Upper lobe of left lung (tissue), 4 donors: ENCODE data around the gene INPPL1.

Experiments
- CTCF ChIP-seq, 6 experiments: fragments of 450-650 bp in 4 of 6; fragments of 200-600 bp in 2 of 6; sonication (generic) in 2 of 6; IDR thresholded peaks; one replicate each; pipeline ENCODE4 v1.5.1; 2016 to 2019; ENCODE audit warnings: antibody characterized with exemption in 6 of 6
- POLR2A ChIP-seq, 4 donors: fragments of 450-650 bp; IDR thresholded peaks; one replicate each; pipeline ENCODE4 v1.5.1; 2016 to 2017; ENCODE audit warnings: antibody characterized with exemption in 4 of 4, mild to moderate bottlenecking in 2 of 4
- POLR2AphosphoS5 ChIP-seq, 2 donors: sonication (generic); formaldehyde crosslinking; IDR thresholded peaks; one replicate each; pipeline ENCODE4 v1.5.1; 2017; ENCODE audit warnings: antibody characterized with exemption in 2 of 2

- TF ChIP-seq POLR2AphosphoS5 (IDR thresholded peaks at IDR 0.05), result no peak
- TF ChIP-seq CTCF (IDR thresholded peaks at IDR 0.05), result no peak
- no peak for TF ChIP-seq POLR2A (IDR thresholded peaks at IDR 0.05)
Observed at GRCh38 chr11:72259490-72259889, 34.9 kb downstream of the INPPL1 start.
